HG03066 (cell line): Measurements from ENCODE around the gene KCNMA1.

Source experiments
- ATAC-seq: cut with Tn5 transposase; IDR thresholded peaks from one replicate; pipeline ENCODE4 v1.9.1; 2021; ENCODE audit warnings: low read depth; ENCODE audit not compliant: unreplicated experiment

Gene KCNMA1

DNA sequence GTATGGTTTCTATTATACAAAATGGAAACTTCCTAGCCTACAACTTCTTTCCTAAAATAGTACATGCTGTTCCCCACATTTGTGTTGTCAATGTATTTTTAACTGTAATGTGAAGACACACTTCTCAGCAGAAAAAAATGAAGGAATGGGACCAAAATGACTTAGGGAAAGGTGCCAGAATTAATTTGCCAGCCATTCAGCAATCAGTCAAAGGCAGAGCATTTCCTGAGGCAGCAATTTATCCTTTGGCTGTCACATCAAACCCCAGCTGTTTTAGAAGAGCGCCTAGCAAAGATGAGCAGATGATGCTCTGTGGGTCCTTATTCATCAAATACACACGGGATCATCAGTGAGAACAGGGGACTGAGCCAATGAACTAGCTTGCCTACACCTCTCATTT is 592.5 kb downstream of the KCNMA1 start:
- ATAC-seq: no peak

- ATAC-seq: no peak
Observed at GRCh38 chr10:77043420-77043763, 594.2 kb downstream of the KCNMA1 start.

DNA sequence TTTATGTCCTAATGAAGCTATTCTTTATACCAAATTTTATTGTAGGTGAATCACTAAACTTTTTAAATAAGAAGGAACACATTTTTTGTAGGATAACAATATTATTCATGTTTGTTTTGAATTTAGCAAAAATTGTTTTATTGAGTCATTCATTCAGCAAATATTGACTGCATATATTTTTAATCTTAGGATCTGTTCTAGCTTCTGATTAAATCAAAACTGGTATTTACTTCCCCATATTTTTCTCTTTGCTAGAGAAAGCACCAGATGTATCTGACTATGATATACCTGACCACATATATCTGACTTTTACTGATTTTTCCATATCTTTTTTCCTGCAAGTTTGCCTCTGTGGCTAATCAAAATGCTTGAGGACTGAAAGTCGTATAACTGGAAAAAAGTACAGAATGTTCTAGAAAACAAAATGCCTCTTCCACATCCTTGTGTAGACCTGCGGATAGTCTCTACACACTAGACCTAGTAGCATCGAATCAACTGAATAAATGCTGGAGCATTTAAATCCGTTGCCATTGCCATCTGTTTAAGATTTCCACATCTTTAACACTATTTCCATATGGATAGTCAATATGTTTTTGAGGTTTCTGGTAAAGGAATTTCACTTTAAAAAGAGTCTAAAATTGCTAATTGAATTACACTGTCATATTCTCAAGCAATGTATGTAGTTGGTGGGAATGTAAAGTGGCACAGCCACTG is 594.7 kb downstream of the KCNMA1 start:
- no peak for ATAC-seq

DNA sequence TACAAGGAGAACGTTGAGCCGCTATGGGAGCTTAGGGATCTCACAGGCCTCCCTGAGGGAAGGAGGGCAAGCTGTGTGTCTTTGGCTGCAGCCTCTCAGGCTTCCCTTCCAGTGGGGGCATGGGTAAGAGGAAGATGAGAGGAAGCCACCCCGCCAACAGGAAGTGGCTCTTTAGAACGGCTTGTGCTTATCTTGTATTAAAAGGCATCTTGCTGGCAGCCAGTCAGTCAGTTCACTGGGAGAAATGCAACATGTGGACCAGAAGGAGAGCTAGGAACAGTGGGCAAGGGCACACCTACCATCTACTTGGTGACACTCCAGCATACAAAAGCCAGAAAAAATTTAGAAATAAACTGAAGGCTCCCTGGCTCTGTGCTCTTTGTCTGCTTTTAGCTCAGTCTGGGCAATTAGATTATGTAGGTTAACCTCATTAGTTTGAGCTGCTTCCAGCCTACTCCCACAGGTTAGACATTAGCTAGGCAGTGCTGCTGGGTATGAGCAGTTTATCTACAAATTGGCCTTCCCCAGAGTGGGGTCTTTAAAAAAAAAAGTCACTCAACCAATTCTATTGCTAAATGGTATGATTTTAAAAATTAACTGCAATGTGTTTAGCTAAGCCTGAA is 595.9 kb downstream of the KCNMA1 start:
- ATAC-seq: no peak

DNA sequence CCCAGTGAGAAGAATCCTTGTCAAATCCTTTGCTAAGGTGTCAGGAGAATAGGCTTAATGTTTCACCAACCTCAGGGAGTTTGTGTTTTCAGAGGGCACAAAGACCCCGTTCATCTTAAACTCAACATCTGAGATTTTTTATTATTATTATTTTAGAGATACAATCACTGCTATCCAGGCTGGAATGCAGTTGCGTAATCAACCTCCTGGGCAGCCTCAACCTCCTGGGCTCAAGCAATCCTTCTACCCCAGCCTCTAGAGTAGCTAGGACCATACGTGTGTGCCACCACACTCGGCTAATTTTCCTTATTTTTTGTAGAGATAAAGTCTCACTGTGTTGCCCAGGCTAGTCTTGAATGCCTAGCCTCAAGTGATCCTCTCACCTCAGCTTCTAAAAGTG is 599.2 kb downstream of the KCNMA1 start:
- no peak for ATAC-seq

DNA sequence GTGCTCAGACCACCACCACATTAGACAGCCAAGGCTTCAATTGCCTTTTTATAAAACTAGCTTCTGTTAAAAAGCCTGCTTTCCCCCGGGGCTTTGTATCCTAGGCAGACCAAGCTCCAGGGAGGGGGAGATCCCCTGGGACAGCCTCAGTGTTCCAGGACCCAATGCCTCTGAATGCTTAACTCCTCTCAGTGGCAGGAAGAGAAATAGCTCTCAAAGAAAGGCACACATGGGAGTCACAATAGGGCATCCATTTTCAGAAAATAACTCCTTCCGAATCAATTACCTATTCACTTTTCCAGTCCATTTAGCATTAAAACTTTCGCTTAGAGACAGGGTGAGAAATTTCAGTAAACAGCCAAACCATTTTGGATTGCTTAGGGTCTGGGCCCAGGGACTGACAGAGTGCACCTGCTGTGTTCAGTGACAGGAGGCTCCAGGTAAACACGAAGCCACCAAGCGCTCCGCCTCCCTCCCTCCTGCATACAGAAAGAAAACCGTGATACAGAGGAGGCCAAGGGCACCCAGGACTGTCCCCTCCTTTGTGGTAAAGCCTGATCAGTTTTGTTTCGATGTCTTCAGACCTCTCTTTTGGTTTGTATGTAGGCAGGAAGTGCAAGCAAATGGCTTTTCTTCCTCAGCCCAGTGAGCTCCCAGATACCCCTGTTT is 599.7 kb downstream of the KCNMA1 start:
- ATAC-seq: no peak

- no peak for ATAC-seq
Observed at GRCh38 chr10:77036993-77037734, 600.4 kb downstream of the KCNMA1 start.

DNA sequence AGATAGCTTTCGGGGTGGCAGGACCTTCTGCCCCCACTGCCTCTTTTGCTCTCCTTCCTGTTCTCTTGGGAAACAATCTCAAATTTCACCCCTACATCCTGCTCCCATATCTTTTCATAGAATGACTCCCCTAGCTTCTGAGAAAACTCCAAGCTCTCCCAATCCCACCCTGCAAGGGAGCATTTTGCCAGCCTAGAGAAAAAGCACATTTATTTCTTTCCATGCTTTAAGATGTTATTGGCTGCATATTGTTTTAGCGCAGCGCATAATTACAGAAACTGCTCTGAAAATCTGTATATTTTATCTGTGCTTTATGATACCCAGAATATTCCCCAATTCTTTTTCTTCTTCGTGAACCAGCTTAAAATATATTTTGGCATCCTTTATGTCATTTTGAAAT is 601.3 kb downstream of the KCNMA1 start:
- no peak for ATAC-seq

GRCh38 chr10:77034795-77035194 is 602.8 kb downstream of the KCNMA1 start:
- ATAC-seq: no peak

- ATAC-seq: no peak
Observed at GRCh38 chr10:77034240-77034639, 603.4 kb downstream of the KCNMA1 start.

DNA sequence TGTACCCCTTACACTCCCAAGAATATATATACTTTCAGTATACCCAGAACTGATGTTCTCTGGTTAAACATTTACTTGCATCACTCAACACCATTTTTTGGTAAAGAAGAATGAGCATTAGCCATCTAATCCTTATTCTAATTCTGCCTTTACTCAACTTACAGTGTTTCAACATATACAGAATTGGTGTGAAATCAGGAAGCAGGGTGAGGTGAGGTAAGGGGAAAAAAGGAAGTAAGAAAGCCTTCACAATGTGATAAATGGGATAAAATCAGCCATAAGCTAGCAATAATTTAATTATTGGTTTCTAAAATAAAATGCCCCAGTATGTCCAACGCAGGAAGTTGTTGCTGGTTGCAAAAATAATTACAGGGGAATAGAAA is 605.4 kb downstream of the KCNMA1 start:
- ATAC-seq: no peak

DNA sequence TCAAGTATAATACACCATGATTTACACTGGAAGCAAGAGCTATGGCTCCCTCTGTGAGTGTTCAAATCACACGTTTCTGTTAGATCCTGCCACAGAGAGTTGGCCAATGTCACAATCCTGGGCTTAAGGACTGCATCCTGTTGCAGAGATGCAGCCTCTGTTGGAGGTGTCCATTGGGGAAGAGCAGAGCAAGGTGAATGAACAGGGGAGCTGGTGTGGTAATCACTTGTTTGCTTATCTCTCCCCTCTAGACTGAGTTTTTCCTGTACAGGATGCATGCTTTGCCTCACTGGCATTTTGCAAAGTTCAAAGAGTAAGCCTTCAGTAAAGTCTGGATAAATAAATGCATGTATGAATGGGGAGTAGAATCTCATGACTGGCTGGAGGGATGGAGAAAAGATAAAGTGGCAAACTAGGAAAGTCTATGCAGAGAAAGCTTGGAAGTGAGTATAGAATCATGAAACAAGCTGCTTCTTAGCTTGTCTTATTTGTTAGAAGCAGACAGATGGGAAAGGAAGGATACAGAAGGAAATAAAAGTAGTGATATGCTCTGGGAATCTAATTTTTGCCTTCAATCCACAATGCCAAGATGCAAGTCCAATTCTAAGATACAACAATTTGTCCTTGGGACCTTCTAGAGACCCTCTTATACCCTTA is 605.9 kb downstream of the KCNMA1 start:
- ATAC-seq: no peak

DNA sequence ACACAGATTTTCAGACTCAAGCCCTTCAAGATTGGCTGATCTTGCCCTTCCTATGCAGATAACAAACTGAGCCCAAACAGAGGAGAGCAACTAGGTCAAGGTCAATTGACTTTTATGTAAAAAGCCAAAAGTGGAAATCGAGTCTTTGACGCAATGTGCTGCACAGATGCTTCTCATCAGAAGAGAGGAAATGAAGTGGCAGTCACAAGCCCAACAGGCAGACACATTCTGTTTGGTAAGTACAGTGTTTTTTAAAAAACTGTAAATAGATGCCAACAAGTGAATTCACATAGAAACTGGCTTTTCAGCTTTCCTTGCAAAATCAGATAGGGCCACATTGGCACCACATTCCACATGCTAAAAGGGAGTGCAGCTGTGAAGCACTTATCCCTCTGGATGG is 606.6 kb downstream of the KCNMA1 start:
- ATAC-seq: no peak

- no peak for ATAC-seq
Observed at GRCh38 chr10:77029777-77030717, 607.6 kb downstream of the KCNMA1 start.

- no peak for ATAC-seq
Observed at GRCh38 chr10:77028042-77028441, 609.6 kb downstream of the KCNMA1 start.

DNA sequence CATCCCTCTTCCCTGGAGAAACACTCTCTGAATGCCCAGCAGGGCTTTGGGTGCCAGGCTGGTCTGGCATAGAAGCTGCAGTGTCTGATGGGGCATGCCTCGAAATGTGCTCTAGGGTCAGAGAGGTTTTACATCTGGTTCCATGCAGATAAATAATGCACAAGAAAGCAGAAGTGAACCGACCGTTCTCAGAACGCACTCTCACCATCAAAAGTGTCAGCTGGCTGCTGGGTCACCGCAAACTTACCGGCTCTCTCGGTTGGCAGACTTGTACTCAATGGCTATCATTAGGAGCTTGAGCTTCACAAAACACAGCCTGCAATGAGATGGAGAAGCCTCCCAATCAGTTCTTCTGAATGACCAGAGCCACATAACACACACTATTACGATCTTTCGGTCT is 610.0 kb downstream of the KCNMA1 start:
- ATAC-seq: peak; percentile 79

DNA sequence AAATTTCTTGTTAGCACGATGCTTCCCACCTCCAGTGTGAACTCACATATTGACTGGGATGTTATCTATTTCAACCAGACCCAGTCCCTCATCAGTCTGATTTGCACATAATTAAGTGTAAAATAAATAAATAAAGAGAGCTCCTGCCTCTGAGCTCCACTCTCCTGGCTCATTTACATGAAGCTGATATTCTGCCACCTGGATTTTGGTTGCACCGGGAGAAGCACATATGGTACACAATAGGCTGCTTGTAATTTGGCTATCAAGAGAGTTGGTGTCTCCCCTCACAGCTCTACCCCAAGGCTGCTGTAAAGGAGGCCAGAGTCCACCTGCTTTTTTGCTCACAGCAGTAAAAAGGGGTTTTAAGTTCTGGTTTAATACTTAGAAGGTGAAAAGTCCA is 610.5 kb downstream of the KCNMA1 start:
- no peak for ATAC-seq

DNA sequence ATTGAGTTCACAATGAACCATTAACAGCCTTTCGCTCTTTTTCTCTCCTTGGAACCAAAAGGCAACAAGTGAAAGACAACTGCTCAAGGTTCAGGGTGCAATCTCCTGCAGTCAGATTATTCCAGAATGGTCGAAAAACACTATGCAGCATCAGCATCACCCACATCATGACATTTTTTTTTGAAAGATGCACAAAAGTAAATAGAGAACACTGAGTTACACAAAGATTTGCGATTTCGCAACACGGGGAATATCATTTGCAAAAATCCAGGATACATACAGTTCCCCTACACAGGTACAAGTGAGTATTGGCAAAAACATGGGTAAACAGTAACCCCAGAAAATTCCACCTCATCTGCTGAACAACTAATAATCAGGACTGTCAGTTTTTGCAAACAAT is 611.5 kb downstream of the KCNMA1 start:
- ATAC-seq: no peak

DNA sequence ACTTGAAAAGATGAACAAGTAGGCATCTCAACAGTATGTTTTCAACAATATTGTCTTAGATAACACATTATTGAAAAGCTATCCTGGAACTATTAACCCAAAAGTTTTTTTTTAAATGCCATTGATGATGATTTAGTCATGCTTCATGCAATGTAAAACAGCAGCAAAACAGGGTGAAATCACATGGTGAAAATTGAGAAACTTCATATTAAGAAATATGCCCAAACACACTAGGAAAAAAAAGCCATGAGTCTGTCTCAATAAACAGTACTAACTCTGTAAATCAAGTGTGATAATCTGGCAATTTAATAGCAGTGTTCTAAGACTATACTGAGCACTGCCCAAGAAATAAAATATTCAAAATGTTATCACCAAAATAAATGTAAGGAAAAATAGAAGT is 613.1 kb downstream of the KCNMA1 start:
- no peak for ATAC-seq

- ATAC-seq: no peak
Observed at GRCh38 chr10:77023396-77023795, 614.2 kb downstream of the KCNMA1 start.
